ENCODE data around the gene WNT4. TPM values are rescaled to one million over a fixed set of nuclear protein-coding genes. Genes with fewer than 3 reads are reported as not detected.
A peak's percentile ranks its signal among the peaks of the same experiment; 100 is the strongest.

WNT4 gene
- total and polyA plus RNA-seq, 11 donors, result 0.04 to 0.38 (median 0.08) TPM; not detected in 3

- Histone ChIP-seq H3K9me3 (no peaks in the 10 kb centered on the region), H3K27ac (no peak overlapping the region), H3K36me3 (no peaks in the 10 kb centered on the region), H3K4me1 (no peaks in the 10 kb centered on the region), H3K27me3 (peaks cover 0 to 2% (median 0%) of the 10 kb centered on the region in 9 donors), H3K4me3 (no peak overlapping the region)
- ATAC-seq, result no peak
- WGBS, 4 donors, result 69 to 94% (median 88%) methylated on average over 4 of the region's 4 CpGs
- no peak for TF ChIP-seq POLR2A (IDR thresholded peaks at IDR 0.05)
- TF ChIP-seq, protein P1, sequence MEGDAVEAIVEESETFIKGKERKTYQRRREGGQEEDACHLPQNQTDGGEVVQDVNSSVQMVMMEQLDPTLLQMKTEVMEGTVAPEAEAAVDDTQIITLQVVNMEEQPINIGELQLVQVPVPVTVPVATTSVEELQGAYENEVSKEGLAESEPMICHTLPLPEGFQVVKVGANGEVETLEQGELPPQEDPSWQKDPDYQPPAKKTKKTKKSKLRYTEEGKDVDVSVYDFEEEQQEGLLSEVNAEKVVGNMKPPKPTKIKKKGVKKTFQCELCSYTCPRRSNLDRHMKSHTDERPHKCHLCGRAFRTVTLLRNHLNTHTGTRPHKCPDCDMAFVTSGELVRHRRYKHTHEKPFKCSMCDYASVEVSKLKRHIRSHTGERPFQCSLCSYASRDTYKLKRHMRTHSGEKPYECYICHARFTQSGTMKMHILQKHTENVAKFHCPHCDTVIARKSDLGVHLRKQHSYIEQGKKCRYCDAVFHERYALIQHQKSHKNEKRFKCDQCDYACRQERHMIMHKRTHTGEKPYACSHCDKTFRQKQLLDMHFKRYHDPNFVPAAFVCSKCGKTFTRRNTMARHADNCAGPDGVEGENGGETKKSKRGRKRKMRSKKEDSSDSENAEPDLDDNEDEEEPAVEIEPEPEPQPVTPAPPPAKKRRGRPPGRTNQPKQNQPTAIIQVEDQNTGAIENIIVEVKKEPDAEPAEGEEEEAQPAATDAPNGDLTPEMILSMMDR (IDR thresholded peaks at IDR 0.05), result no peak
- no peak for DNase-seq
- intact Hi-C loops (cut with DNase I), result no loop called here
These were observed 12.6 kb upstream of the WNT4 start for GRCh38 chr1:22155517-22155916.

DNA sequence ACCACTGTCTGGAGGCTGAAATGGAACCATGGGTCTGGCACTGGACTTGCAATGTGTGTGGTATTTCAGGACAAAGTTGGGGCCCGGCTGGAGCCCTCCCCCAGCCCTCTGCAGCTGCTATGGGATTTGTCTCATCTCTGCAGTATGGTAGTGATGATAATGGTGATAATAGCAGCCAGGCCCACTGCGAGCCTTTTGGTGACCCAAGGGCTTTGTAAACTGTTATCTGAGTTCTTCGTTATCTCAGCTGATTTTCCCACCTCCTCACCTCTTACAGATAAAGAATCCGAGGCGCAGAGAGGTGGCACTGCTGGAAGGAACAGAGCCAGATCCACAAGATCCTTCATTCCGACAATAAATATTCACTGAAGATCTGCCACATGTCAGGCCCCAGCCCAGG is 11.7 kb upstream of the WNT4 start:
- no peak overlapping the region for H3K4me3 ChIP-seq
- no peaks in the 10 kb centered on the region for H3K9me3 ChIP-seq
- no peaks in the 10 kb centered on the region for H3K36me3 ChIP-seq
- DNase-seq (no peak), ATAC-seq (no peak)
- peaks cover 0 to 2% (median 0%) of the 10 kb centered on the region in 9 donors for H3K27me3 ChIP-seq
- intact Hi-C loops (cut with DNase I), result no loop called here
- TF ChIP-seq, protein P1 (IDR thresholded peaks at IDR 0.05), result no peak
- no peak for TF ChIP-seq POLR2A (IDR thresholded peaks at IDR 0.05)
- H3K4me1 ChIP-seq, result no peaks in the 10 kb centered on the region
- no peak overlapping the region for H3K27ac ChIP-seq
- WGBS, 4 donors, result 57 to 73% (median 64%) methylated on average over 5 to 6 of the region's 6 CpGs

DNA sequence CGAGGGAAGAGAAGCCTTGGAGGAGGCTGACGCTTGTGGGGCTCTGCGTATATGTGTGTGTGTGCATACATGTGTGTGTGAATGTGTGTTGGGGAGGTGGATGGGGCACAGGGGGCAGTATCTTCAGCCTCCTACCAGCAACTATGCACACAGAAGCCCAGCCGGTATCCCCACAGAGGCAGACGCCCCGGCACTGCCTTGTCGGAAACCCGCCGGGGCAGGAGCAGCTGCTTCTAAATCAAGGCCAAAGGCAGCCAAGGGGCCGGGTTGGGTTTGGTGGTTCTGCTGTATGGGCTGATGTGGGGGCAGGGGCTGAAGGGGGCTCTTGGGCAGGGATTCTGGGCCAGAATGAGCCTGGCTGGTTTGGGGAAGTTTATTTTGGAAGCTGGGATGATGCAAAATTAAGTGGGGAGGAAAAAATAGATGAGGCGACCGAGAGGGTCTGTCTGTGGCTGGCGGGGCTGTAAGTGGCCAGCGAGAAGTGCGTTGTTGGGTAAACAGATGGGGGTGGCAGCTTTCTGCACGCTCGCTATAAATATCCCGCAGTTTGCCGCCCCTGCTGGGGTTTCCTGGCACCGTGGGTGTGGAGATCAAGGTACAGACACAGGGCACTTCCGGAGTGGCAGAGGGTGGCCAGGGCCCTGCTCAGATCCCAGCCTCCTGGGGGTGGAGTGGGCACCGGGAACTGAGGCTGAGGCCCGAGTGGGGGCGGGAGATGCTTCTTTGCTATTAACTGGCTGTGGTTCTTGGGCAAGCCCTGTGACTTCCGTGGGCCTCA is 11.0 kb upstream of the WNT4 start:
- TF ChIP-seq POLR2A (IDR thresholded peaks at IDR 0.05), result no peak
- TF ChIP-seq, protein P1 (IDR thresholded peaks at IDR 0.05), result no peak
- Histone ChIP-seq H3K27ac (no peak overlapping the region), H3K4me1 (no peaks in the 10 kb centered on the region), H3K4me3 (no peak overlapping the region), H3K9me3 (no peaks in the 10 kb centered on the region), H3K36me3 (no peaks in the 10 kb centered on the region), H3K27me3 (peaks cover 0 to 7% (median 0%) of the 10 kb centered on the region in 9 donors)
- DNase-seq (peak in 1 of 5 donors; percentile 42), ATAC-seq (no peak)
- 67 to 75% (median 72%) methylated on average over 25 of the region's 25 CpGs for WGBS, 4 donors
- intact Hi-C loops (cut with DNase I), result no loop called here

- Histone ChIP-seq H3K9me3 (no peaks in the 10 kb centered on the region), H3K27me3 (peaks cover 0 to 17% (median 0%) of the 10 kb centered on the region in 9 donors), H3K4me3 (no peak overlapping the region), H3K36me3 (no peaks in the 10 kb centered on the region), H3K4me1 (no peaks in the 10 kb centered on the region), H3K27ac (no peak overlapping the region)
- 64 to 72% (median 70%) methylated on average over 6 of the region's 6 CpGs for WGBS, 4 donors
- ATAC-seq (no peak), DNase-seq (no peak)
- intact Hi-C loops (cut with DNase I), result no loop called here
- TF ChIP-seq, protein P1 (IDR thresholded peaks at IDR 0.05), result no peak
- TF ChIP-seq POLR2A (IDR thresholded peaks at IDR 0.05), result no peak
These were observed 8.0 kb upstream of the WNT4 start for GRCh38 chr1:22150923-22151322.

All from heart left ventricle (tissue), 16 donors.